Parathyroid adenoma (tissue), 2 donors: ENCODE measurements around the gene LGALS8.

ENCODE experiments used
- H2AFZ ChIP-seq: fragments of 300-600 bp; sonication (generic); one replicate; pipeline ENCODE4 v1.7.0; 2017; ENCODE audit warnings: antibody characterized with exemption, mild to moderate bottlenecking
- H3K27ac ChIP-seq: fragments of 300-600 bp; sonication (generic); one replicate; pipeline ENCODE4 v1.7.0; 2017
- H3K27me3 ChIP-seq: fragments of 300-600 bp; sonication (generic); one replicate; pipeline ENCODE4 v1.7.0; 2017; ENCODE audit warnings: low read length; ENCODE audit not compliant: control insufficient read depth, insufficient read depth
- H3K36me3 ChIP-seq: fragments of 300-600 bp; sonication (generic); one replicate; pipeline ENCODE4 v1.7.0; 2017; ENCODE audit warnings: low read length; ENCODE audit not compliant: control insufficient read depth, insufficient read depth
- H3K4me1 ChIP-seq: fragments of 300-600 bp; sonication (generic); one replicate; pipeline ENCODE4 v1.7.0; 2017; ENCODE audit warnings: control low read depth
- H3K4me2 ChIP-seq: fragments of 300-600 bp; sonication (generic); one replicate; pipeline ENCODE4 v1.7.0; 2017; ENCODE audit warnings: low read length
- H3K4me3 ChIP-seq: fragments of 300-600 bp; sonication (generic); one replicate; pipeline ENCODE4 v1.7.0; 2017; ENCODE audit warnings: low read depth, low read length
- H3K79me2 ChIP-seq: fragments of 300-600 bp; sonication (generic); one replicate; pipeline ENCODE4 v1.7.0; 2017; ENCODE audit warnings: control low read depth
- H3K9ac ChIP-seq: fragments of 300-600 bp; sonication (generic); one replicate; pipeline ENCODE4 v1.7.0; 2017; ENCODE audit warnings: mild to moderate bottlenecking
- H3K9me3 ChIP-seq: fragments of 300-600 bp; sonication (generic); one replicate; pipeline ENCODE4 v1.7.0; 2017; ENCODE audit warnings: low read length; ENCODE audit not compliant: control insufficient read depth
- CTCF ChIP-seq: fragments of 300-600 bp; sonication (generic); IDR thresholded peaks from one replicate; pipeline ENCODE4 v1.7.0; 2017; ENCODE audit warnings: antibody characterized with exemption, mild to moderate bottlenecking
- donor health status: primary hyperparathyroidism.

LGALS8 gene

GRCh38 chr1:236520445-236521005 lies 3.3 kb upstream of the LGALS8 start:
- no peak overlapping the region for H2AFZ ChIP-seq
- H3K9ac ChIP-seq, result no peak overlapping the region
- H3K27ac ChIP-seq, result no peak overlapping the region
- no peak for TF ChIP-seq CTCF
- H3K9me3 ChIP-seq, result no peaks in the 10 kb centered on the region
- no peaks in the 10 kb centered on the region for H3K36me3 ChIP-seq
- H3K27me3 ChIP-seq, result no peaks in the 10 kb centered on the region
- H3K4me1 ChIP-seq, result peaks cover 10% of the 10 kb centered on the region
- H3K4me2 ChIP-seq, result no peak overlapping the region
- H3K4me3 ChIP-seq, result no peak overlapping the region
- no peaks in the 10 kb centered on the region for H3K79me2 ChIP-seq

- Histone ChIP-seq H3K4me3 (peak overlapping the region; percentile 80), H3K4me1 (no peaks in the 10 kb centered on the region), H2AFZ (peak overlapping the region; percentile 87), H3K9ac (peak overlapping the region; percentile 72), H3K27me3 (no peaks in the 10 kb centered on the region), H3K36me3 (no peaks in the 10 kb centered on the region), H3K79me2 (peaks cover 6% of the 10 kb centered on the region), H3K9me3 (no peaks in the 10 kb centered on the region), H3K27ac (peak overlapping the region; percentile 92), H3K4me2 (peak overlapping the region; percentile 68)
- no peak for TF ChIP-seq CTCF
Measured at GRCh38 chr1:236522937-236523703, 662 bp upstream of the LGALS8 start.

- Histone ChIP-seq H3K9ac (peak overlapping the region; percentile 21), H3K36me3 (no peaks in the 10 kb centered on the region), H3K9me3 (no peaks in the 10 kb centered on the region), H3K4me3 (peak overlapping the region; percentile 80), H3K27ac (peak overlapping the region; percentile 92), H3K4me1 (no peaks in the 10 kb centered on the region), H3K27me3 (no peaks in the 10 kb centered on the region), H2AFZ (peak overlapping the region; percentile 87), H3K79me2 (peaks cover 10% of the 10 kb centered on the region), H3K4me2 (peak overlapping the region; percentile 68)
- TF ChIP-seq CTCF, result no peak
Measured at GRCh38 chr1:236524142-236524894, 536 bp downstream of the LGALS8 start.

- no peak for TF ChIP-seq CTCF
- H3K9ac ChIP-seq, result peak overlapping the region; percentile 21
- no peaks in the 10 kb centered on the region for H3K9me3 ChIP-seq
- no peaks in the 10 kb centered on the region for H3K4me1 ChIP-seq
- H3K79me2 ChIP-seq, result peaks cover 10% of the 10 kb centered on the region
- no peak overlapping the region for H3K27ac ChIP-seq
- H3K4me2 ChIP-seq, result peak overlapping the region; percentile 68
- peak overlapping the region; percentile 80 for H3K4me3 ChIP-seq
- H3K36me3 ChIP-seq, result no peaks in the 10 kb centered on the region
- no peaks in the 10 kb centered on the region for H3K27me3 ChIP-seq
- peak overlapping the region; percentile 87 for H2AFZ ChIP-seq
Measured at GRCh38 chr1:236524895-236525184, 1.1 kb downstream of the LGALS8 start.
